ENCODE results near the gene TCERG1L. TPM values are rescaled to one million over a fixed set of nuclear protein-coding genes. Genes with fewer than 3 reads are reported as not detected.

TCERG1L gene
- total RNA-seq, 1 experiment from 2014 or later = not detected

GRCh38 chr10:131116216-131116990 is 195.1 kb downstream of the TCERG1L start:
- Mint-ChIP-seq H3K4me3 (ENCODE audit: low read depth, unreplicated experiment) (no peak overlapping the region), H3K4me1 (ENCODE audit: low read depth, unreplicated experiment) (no peaks in the 10 kb centered on the region), H3K27ac (ENCODE audit: unreplicated experiment) (no peak overlapping the region), H3K36me3 (ENCODE audit: insufficient read depth, unreplicated experiment) (no peaks in the 10 kb centered on the region), H3K9me3 (ENCODE audit: low read depth, unreplicated experiment) (no peaks in the 10 kb centered on the region), H3K27me3 (ENCODE audit: unreplicated experiment) (no peaks in the 10 kb centered on the region)
- CTCF ChIA-PET = no interaction called here
- no peak for TF ChIP-seq CTCF (IDR thresholded peaks at IDR 0.05; ENCODE audit: unreplicated experiment)
- intact Hi-C loops (cut with micrococcal nuclease; ENCODE audit: unreplicated experiment) = no loop called here
- no peak for DNase-seq
- no TSS peak for BruUV-seq (replicated peaks)

GRCh38 chr10:131115801-131116200 is 195.7 kb downstream of the TCERG1L start:
- CTCF ChIA-PET = no interaction called here
- H3K4me3 Mint-ChIP-seq (ENCODE audit: low read depth, unreplicated experiment) = no peak overlapping the region
- no peaks in the 10 kb centered on the region for H3K9me3 Mint-ChIP-seq (ENCODE audit: low read depth, unreplicated experiment)
- BruUV-seq (replicated peaks) = no TSS peak
- no peak for TF ChIP-seq CTCF (IDR thresholded peaks at IDR 0.05; ENCODE audit: unreplicated experiment)
- no peak for DNase-seq
- H3K4me1 Mint-ChIP-seq (ENCODE audit: low read depth, unreplicated experiment) = no peaks in the 10 kb centered on the region
- H3K36me3 Mint-ChIP-seq (ENCODE audit: insufficient read depth, unreplicated experiment) = no peaks in the 10 kb centered on the region
- no peak overlapping the region for H3K27ac Mint-ChIP-seq (ENCODE audit: unreplicated experiment)
- intact Hi-C loops (cut with micrococcal nuclease; ENCODE audit: unreplicated experiment) = no loop called here
- H3K27me3 Mint-ChIP-seq (ENCODE audit: unreplicated experiment) = no peaks in the 10 kb centered on the region

GRCh38 chr10:131115321-131115720 is 196.2 kb downstream of the TCERG1L start:
- intact Hi-C loops (cut with micrococcal nuclease; ENCODE audit: unreplicated experiment) = no loop called here
- no peak overlapping the region for H3K27ac Mint-ChIP-seq (ENCODE audit: unreplicated experiment)
- CTCF ChIA-PET = no interaction called here
- no peak for DNase-seq
- H3K4me1 Mint-ChIP-seq (ENCODE audit: low read depth, unreplicated experiment) = no peaks in the 10 kb centered on the region
- H3K36me3 Mint-ChIP-seq (ENCODE audit: insufficient read depth, unreplicated experiment) = no peaks in the 10 kb centered on the region
- H3K4me3 Mint-ChIP-seq (ENCODE audit: low read depth, unreplicated experiment) = no peak overlapping the region
- H3K27me3 Mint-ChIP-seq (ENCODE audit: unreplicated experiment) = no peaks in the 10 kb centered on the region
- no TSS peak for BruUV-seq (replicated peaks)
- H3K9me3 Mint-ChIP-seq (ENCODE audit: low read depth, unreplicated experiment) = no peaks in the 10 kb centered on the region
- TF ChIP-seq CTCF (IDR thresholded peaks at IDR 0.05; ENCODE audit: unreplicated experiment) = no peak

GRCh38 chr10:131114846-131115245 is 196.7 kb downstream of the TCERG1L start:
- H3K27me3 Mint-ChIP-seq (ENCODE audit: unreplicated experiment) = no peaks in the 10 kb centered on the region
- CTCF ChIA-PET = no interaction called here
- no peak for DNase-seq
- intact Hi-C loops (cut with micrococcal nuclease; ENCODE audit: unreplicated experiment) = no loop called here
- BruUV-seq (replicated peaks) = no TSS peak
- H3K36me3 Mint-ChIP-seq (ENCODE audit: insufficient read depth, unreplicated experiment) = no peaks in the 10 kb centered on the region
- no peak for TF ChIP-seq CTCF (IDR thresholded peaks at IDR 0.05; ENCODE audit: unreplicated experiment)
- H3K4me3 Mint-ChIP-seq (ENCODE audit: low read depth, unreplicated experiment) = no peak overlapping the region
- H3K9me3 Mint-ChIP-seq (ENCODE audit: low read depth, unreplicated experiment) = no peaks in the 10 kb centered on the region
- H3K4me1 Mint-ChIP-seq (ENCODE audit: low read depth, unreplicated experiment) = no peaks in the 10 kb centered on the region
- H3K27ac Mint-ChIP-seq (ENCODE audit: unreplicated experiment) = no peak overlapping the region

All from Calu3 (cell line).